GM19324 (cell line): Measurements from ENCODE around the gene ADAD2.
A peak's percentile ranks its signal among the peaks of the same experiment; 100 is the strongest.

Source experiments
- ATAC-seq: cut with Tn5 transposase; IDR thresholded peaks from one replicate; pipeline ENCODE4 v1.9.1; 2021; ENCODE audit warnings: mild to moderate bottlenecking, moderate library complexity; ENCODE audit not compliant: unreplicated experiment, low FRiP score

ADAD2 gene

DNA sequence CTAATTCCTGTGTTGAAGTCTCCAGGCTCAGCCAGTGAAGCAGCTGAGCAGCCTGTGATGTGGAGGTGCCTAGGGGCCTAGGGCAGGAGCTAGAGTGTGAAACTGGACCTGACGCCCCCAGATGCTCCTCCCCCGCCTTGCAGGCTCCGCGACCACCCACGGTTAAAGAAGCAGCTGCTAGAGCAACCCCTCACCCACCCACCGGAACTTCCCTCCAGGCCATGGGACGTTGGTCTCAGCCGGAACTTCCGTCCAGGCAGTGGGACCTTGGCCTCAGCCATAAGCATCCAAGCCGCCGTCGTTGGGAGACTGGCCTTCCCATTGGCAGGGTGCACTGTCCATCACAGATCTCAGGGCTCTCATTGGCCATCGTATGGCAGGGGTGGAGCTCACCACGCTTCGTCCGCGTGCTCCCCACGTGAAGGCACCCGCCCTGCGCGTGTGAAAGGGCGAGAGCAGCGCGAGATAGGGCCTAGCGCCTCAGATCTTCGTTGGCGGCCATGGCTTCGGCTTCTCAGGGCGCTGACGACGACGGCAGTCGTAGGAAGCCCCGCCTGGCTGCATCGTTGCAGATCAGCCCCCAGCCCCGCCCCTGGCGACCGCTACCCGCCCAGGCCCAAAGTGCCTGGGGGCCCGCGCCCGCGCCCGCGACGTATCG lies at the start of gene ADAD2:
Gene ADAD2 (plus strand): TSS at position 427 of the 658 bp plus-strand sequence. CDS start 74 bp downstream, at position 501.
- ATAC-seq, result no peak

DNA sequence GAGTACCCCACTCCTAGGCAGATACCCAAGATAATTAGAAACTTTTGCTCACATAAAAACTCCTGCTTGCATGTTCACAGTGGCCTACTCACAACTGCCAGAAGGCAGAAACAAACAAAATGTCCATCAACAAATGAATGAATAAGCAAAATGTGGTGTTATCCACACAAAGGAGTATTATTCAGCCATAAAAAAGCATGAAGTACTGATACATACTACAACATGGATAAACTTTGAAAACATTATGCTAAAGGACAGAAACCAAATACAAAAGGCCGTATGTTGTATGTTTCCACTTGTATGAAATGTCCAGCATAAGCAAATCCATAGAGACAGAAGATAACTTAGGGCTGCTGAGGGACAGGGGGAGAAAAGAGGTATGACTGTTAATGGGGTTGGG lies 47.9 kb upstream of the ADAD2 start:
- ATAC-seq, result no peak

DNA sequence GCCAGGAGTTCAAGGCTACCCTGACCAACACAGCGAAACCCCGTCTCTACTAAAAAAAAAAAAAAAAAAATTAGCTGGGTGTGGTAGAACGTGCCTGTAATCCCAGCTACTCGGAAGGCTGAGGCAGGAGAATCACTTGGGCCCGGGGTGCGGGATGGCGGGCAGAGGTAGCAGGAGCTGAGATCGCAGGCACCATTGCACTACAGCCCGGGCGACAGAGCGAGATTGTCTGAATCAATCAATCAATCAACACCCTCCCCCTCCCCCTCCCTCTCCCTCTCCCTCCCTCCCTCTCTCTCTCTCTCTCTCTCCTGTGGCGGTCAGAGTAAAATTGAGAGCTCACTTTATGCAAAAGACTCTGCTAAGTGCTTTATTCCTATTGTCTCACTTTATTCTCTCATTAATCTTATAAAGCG lies 47.2 kb upstream of the ADAD2 start:
- no peak for ATAC-seq

GRCh38 chr16:84144209-84144858 lies 46.6 kb upstream of the ADAD2 start:
- no peak for ATAC-seq

DNA sequence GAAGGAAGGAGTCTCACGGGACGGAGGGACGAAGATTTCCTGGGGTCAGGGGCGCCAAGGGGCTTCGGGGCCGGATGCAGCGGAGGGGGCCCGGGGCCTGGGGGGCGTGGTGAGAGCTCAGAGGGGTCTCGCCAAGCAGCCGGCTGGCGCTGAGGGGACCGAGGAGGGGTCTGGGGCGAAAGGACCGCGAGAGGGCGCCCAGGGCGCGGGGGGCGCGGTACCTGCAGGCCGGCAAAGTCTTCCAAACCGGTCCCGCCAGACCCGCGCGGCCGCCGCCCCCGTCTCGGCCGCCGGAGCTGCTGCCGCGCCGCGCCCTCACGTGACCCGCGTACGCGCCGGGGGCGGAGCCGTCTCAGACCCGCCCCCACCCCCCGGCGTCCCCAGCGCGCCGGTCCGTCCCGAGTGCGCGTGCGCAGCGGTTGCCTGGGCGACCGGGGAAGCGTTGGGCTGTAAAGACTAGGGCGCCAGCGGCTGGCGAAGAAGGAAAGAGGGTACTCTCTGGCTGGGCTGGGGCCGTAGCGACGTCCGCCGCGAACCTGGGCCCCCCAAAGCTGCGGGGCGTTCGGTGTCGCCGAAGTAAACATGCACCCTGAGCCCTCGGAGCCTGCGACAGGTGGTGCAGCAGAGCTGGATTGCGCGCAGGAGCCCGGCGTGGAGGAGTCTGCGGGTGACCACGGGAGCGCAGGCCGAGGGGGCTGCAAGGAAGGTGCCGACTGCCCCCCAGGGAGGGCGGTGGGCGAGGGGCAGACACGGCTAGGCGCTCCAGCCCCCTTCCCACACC lies 45.9 kb upstream of the ADAD2 start, which contains the start of the genes DNAAF1 and HSDL1:
Gene DNAAF1 (plus strand): TSS at position 450 of the 781 bp plus-strand sequence. CDS start 133 bp downstream, at position 583.
Gene HSDL1 (minus strand): TSS at position 319 of the 781 bp plus-strand sequence. CDS start 13,856 bp downstream, outside the sequence.
- ATAC-seq, result peak; percentile 88

- no peak for ATAC-seq
Measured at GRCh38 chr16:84150926-84151325, 40.0 kb upstream of the ADAD2 start.

DNA sequence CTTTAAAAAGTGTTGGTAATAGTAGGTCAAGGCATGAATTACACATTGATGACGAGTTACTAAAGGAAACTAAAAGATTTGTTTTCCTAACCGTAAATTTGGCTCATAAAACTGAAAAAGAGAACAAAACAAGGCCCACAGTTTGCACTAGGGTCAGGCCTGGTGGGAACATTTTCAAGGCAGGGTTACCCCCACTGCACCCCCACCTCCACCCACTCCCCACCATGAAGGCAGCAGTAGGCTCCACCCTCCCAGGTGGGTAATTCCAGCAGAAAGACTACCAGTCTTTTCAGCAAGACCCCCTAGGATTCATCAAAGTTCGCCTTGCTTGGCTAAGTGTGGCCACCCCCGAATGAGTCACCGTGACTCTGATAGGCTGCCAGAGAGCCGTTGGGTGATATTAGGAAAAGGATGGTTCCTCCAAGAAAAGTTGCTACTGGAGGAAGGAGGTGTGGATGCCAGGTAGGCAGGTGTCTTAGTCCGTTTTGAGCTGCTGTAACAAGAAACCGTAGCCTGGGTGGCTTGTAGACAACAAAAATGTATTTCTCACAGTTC lies 37.2 kb upstream of the ADAD2 start:
- ATAC-seq, result no peak

- no peak for ATAC-seq
Measured at GRCh38 chr16:84155226-84155625, 35.7 kb upstream of the ADAD2 start.

DNA sequence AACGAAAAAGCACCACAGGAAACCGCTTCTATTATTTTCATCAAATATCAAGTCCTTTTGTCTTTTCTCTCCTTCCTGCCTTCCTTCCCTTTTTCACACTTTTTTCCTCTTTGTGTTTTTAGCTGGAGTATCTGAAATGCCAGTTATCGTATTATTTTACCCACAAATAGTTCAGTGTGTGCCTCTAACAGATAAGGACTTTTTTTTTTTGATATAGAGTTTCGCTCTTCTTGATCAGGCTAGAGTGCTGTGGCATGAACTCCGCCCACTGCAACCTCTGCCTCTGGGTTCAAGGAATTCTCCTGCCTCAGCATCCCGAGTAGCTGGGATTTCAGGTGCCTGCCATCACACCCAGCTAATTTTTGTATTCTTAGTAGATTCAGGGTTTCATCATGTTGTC lies 35.2 kb upstream of the ADAD2 start:
- no peak for ATAC-seq

DNA sequence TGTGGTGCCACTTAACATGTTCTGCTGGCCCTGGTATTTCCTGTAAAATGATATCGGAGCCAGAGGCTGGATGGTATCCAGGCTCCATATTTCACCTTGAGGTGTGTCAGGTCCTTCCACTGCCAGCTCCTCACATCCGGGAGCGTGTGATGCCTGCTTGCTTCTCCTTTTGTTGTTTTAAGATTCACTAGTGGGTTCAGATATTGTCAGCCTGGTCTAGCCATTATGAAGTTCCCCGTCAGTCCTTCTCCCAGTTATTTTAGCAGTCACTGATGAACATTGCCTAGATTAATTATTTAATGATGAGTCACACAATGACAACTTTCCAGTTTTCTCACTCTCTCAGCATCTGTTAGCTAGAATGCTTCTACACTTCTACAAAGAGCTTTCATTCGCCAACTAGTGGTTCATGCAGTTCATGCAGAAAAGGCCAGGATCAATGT lies 34.6 kb upstream of the ADAD2 start:
- no peak for ATAC-seq

DNA sequence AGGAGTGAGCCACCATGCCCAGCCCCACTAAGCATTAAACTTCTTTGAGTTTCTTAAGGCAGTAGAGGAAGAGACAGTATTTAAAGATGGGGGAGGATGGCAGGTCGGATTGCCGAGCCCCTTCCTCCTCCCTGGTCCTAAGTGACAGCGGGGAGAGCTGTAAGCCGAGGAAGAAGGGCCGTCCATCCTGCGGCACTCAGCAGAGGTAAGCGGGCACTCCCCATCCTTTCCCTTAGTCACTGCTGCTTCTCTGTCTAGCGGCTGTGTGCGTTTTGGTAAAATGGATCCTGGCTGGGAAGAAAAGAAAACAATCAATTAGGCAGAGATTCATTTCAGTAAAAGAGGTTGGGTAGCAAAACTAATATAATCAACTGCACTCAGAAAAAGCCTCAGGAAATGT lies 31.9 kb upstream of the ADAD2 start:
- no peak for ATAC-seq

GRCh38 chr16:84159800-84160199 lies 31.2 kb upstream of the ADAD2 start:
- no peak for ATAC-seq

DNA sequence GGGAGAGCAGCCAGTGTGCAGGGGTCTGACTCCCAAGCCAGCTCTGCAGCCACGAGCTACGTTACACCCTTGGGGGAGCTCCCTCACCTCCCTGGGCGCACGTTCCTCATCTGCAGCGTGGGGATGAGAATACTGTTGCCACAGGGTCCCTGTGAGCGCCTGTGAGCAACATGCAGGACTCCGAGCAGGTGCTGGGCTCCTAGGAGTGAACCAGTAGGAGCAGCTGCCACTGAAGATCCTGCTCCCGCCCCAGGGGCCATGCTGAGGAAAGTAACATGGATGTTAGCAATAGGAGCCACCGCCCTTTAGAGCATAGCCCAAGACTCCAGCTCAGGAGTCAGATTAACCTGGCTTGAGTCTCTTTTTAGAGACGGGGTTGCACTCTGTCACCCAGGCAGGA lies 29.9 kb upstream of the ADAD2 start:
- no peak for ATAC-seq

GRCh38 chr16:84161801-84162200 lies 29.2 kb upstream of the ADAD2 start:
- ATAC-seq, result no peak

GRCh38 chr16:84165746-84166145 lies 25.2 kb upstream of the ADAD2 start:
- no peak for ATAC-seq

DNA sequence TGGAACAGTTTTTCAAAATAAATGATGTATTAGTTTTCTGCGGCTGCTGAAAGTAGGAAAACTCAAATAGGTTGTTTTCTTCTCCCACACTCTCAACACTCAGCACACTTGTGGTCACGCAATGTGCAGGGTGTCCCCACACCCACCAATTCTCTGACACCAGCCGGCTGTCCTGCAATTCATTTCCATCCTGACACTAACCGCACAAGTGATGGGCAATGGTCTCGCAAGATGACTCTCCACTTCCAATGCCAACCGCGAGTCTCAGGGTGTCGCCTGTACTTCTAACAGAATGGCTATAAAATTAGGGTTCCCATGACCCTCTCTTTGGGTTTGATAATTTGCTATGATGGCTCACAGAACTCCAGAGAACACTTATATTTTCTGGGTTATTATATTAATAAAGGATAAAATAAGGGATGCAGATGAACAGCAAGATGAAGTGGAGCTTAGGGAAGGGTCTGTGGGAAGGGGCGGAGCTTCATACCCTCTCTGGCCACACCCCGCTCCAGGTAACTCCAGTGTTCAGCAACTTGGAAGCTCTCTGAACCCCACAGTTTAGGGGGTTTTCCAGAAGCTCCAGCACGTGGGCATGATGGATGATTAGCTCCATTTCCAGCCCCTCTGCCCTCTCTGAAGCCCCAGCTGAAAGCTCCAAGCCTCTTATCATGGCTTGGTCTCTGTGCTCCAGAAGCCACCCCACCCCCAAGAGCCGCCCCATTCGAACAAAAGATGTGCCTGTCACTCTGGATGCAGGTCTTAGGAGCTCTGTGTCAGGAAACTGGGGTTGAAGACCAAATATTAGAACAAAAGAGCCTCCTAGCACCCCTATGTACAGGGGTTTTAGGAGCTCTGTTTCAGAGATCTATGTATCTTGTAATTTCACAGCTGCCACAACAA lies 23.9 kb upstream of the ADAD2 start:
- ATAC-seq, result no peak

DNA sequence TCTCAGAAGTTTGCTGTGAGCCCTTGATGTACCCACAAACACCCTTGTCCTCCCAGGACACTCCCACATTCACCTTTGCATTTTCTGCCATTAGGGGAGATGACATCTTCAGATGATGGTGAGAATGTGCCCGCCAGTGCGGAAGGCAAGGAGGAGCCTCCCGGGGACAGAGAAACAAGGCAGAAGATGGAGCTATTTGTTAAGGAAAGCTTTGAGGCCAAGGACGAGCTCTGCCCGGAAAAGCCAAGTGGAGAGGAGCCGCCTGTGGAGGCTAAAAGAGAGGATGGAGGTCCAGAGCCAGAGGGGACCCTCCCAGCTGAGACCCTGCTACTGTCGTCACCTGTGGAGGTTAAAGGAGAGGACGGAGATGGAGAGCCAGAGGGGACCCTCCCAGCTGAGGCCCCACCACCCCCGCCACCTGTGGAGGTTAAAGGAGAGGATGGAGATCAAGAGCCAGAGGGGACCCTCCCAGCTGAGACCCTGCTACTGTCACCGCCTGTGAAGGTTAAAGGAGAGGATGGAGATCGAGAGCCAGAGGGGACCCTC lies 21.1 kb upstream of the ADAD2 start:
- no peak for ATAC-seq

- ATAC-seq, result no peak
Measured at GRCh38 chr16:84174396-84174795, 16.6 kb upstream of the ADAD2 start.

- peak; percentile 57 for ATAC-seq
Measured at GRCh38 chr16:84175350-84176081, 15.4 kb upstream of the ADAD2 start.
